HCT116 (cell line): ENCODE results near the gene MAP3K20. TPM values are rescaled to one million over a fixed set of nuclear protein-coding genes. Genes with fewer than 3 reads are reported as not detected.

Experiments used
- ATAC-seq: fragments of 200-7000 bp; cut with Tn5 transposase; 2 replicates; pipeline ENCODE4 v1.9.1; 2020; ENCODE audit warnings: mild to moderate bottlenecking, moderate library complexity
- BruUV-seq: library from RNA; stranded (reverse); fragments of 400-500 nt; replicated peaks from 2 replicates; lab custom pipeline; 2021; lab: Mats Ljungman, UMichigan
- CTCF ChIA-PET: fragments of 300-600 bp; sonication (Branson Sonifier 250); formaldehyde crosslinking; loops from one replicate; lab custom pipeline; 2021; ENCODE audit warnings: antibody characterized with exemption; lab: Charles Lee
- POLR2A ChIA-PET: fragments of 300-600, 350-600 bp; sonication (Branson Sonifier 250); formaldehyde crosslinking; loops from one replicate; lab custom pipeline; 2021; ENCODE audit warnings: antibody characterized with exemption; lab: Charles Lee
- RAD21 ChIA-PET, 2 experiments: fragments of 300-600 bp; sonication (Branson Sonifier 250); formaldehyde crosslinking; loops; one replicate each; lab custom pipeline; 2023; ENCODE audit warnings: low total read pairs in 2 of 2; ENCODE audit not compliant: uncharacterized antibody in 2 of 2, unreplicated experiment in 2 of 2, low non-redundant PET in 1 of 2; lab: Charles Lee
- DNase-seq: peaks from one replicate; pipeline ENCODE4 v3.0.0-alpha.2; 2010; ENCODE audit warnings: low read depth, low spot score
- H2AFZ ChIP-seq: fragments of 200-600 bp; shearing (Covaris generic), sonication (generic); 2 replicates; pipeline ENCODE4 v1.6.1; 2017; ENCODE audit warnings: low read depth, mixed run types, mixed read lengths, antibody characterized with exemption, low read length; ENCODE audit not compliant: poor library complexity, severe bottlenecking
- H3K27ac ChIP-seq: 2 replicates; pipeline ENCODE4 v1.5.1; 2012; ENCODE audit warnings: low read depth, low read length
- H3K27me3 ChIP-seq: fragments of 200-600 bp; sonication (generic); 2 replicates; pipeline ENCODE4 v1.6.1; 2016; ENCODE audit warnings: mixed run types, low read length, mixed read lengths; ENCODE audit not compliant: insufficient read depth
- H3K36me3 ChIP-seq, 2 experiments: fragments of 200-500 bp in 1 of 2; fragments of 200-600 bp in 1 of 2; sonication (Bioruptor generic) in 1 of 2; sonication (generic) in 1 of 2; 2 replicates each; pipeline versions ENCODE4 v1.5.1 to v1.6.1; 2014 to 2016; ENCODE audit warnings: low read length in 2 of 2, inconsistent platforms in 1 of 2, mixed read lengths in 1 of 2, mixed run types in 1 of 2; ENCODE audit not compliant: insufficient read depth in 2 of 2, control insufficient read depth in 1 of 2
- H3K4me1 ChIP-seq, 2 experiments: fragments of 200-600 bp in 1 of 2; sonication (generic) in 1 of 2; 2 replicates each; pipeline versions ENCODE4 v1.5.1 to v1.6.1; 2012 to 2017; ENCODE audit warnings: low read length in 2 of 2, inconsistent platforms in 1 of 2, mild to moderate bottlenecking in 1 of 2, mixed read lengths in 1 of 2, mixed run types in 1 of 2, moderate library complexity in 1 of 2; ENCODE audit not compliant: insufficient read depth in 2 of 2, control insufficient read depth in 1 of 2
- H3K4me2 ChIP-seq: fragments of 200-600 bp; sonication (generic); 2 replicates; pipeline ENCODE4 v1.6.1; 2017; ENCODE audit warnings: mixed run types, low read length, mixed read lengths
- H3K4me3 ChIP-seq, 2 experiments: fragments of 200-600 bp in 1 of 2; sonication (generic) in 1 of 2; replicated peaks in 1 of 2; 2 replicates each; pipeline ENCODE4 v1.5.1; 2011 to 2016; ENCODE audit warnings: low read length in 2 of 2, control low read depth in 1 of 2, low read depth in 1 of 2, mild to moderate bottlenecking in 1 of 2, mixed read lengths in 1 of 2, mixed run types in 1 of 2
- H3K79me2 ChIP-seq: fragments of 200-600 bp; sonication (generic); 2 replicates; pipeline ENCODE4 v1.6.1; 2017; ENCODE audit warnings: mild to moderate bottlenecking, mixed run types, low read length, moderate library complexity, mixed read lengths; ENCODE audit not compliant: insufficient read depth
- H3K9ac ChIP-seq: fragments of 200-600 bp; sonication (generic); 2 replicates; pipeline ENCODE4 v1.6.1; 2016; ENCODE audit warnings: low read length, mixed read lengths
- H3K9me2 ChIP-seq: fragments of 200-600 bp; sonication (generic), shearing (Covaris generic); 2 replicates; pipeline ENCODE4 v1.6.1; 2017; ENCODE audit warnings: mixed run types, mild to moderate bottlenecking, moderate library complexity; ENCODE audit not compliant: insufficient read depth
- H3K9me3 ChIP-seq, 2 experiments: fragments of 200-500 bp in 1 of 2; fragments of 200-600 bp in 1 of 2; sonication (Bioruptor generic) in 1 of 2; sonication (generic) in 1 of 2; 2 replicates each; pipeline ENCODE4 v1.6.1; 2014 to 2017; ENCODE audit warnings: low read length in 2 of 2, mixed read lengths in 2 of 2, inconsistent platforms in 1 of 2, low read depth in 1 of 2, mild to moderate bottlenecking in 1 of 2, mixed run types in 1 of 2, moderate library complexity in 1 of 2; ENCODE audit not compliant: control insufficient read depth in 1 of 2, insufficient read depth in 1 of 2
- H4K20me1 ChIP-seq: fragments of 200-600 bp; sonication (generic), shearing (Covaris generic); 2 replicates; pipeline ENCODE4 v1.6.1; 2017; ENCODE audit warnings: mixed run types, mild to moderate bottlenecking, moderate library complexity; ENCODE audit not compliant: insufficient read depth
- ATF3 ChIP-seq: IDR thresholded peaks from 2 replicates; pipeline ENCODE4 v1.6.1; 2012
- CBX3 ChIP-seq: IDR thresholded peaks from 2 replicates; pipeline ENCODE4 v1.6.1; 2012; ENCODE audit warnings: low read depth
- CEBPB ChIP-seq: IDR thresholded peaks from 2 replicates; pipeline ENCODE4 v1.6.1; 2012; ENCODE audit warnings: low read depth
- EGR1 ChIP-seq: IDR thresholded peaks from 2 replicates; pipeline ENCODE4 v1.6.1; 2012; ENCODE audit warnings: low read depth
- ELF1 ChIP-seq: IDR thresholded peaks from 2 replicates; pipeline ENCODE4 v1.6.1; 2012; ENCODE audit warnings: low read depth, borderline replicate concordance
- EZH2phosphoT487 ChIP-seq: fragments of 200-600 bp; IDR thresholded peaks from 2 replicates; pipeline ENCODE4 v1.6.1; 2018; ENCODE audit warnings: antibody characterized with exemption, borderline replicate concordance
- JUND ChIP-seq: IDR thresholded peaks from 2 replicates; pipeline ENCODE4 v1.6.1; 2012
- POLR2A ChIP-seq: IDR thresholded peaks from 2 replicates; pipeline ENCODE4 v1.7.0; 2011; ENCODE audit warnings: borderline replicate concordance; ENCODE audit not compliant: insufficient read depth, insufficient read length; ENCODE audit errors: extremely low read depth
- RAD21 ChIP-seq: IDR thresholded peaks from 2 replicates; pipeline ENCODE4 v1.6.1; 2012; ENCODE audit warnings: low read depth, mild to moderate bottlenecking
- SIN3A ChIP-seq: IDR thresholded peaks from 2 replicates; pipeline ENCODE4 v1.6.1; 2012; ENCODE audit warnings: low read depth
- SP1 ChIP-seq: IDR thresholded peaks from 2 replicates; pipeline ENCODE4 v1.6.1; 2012; ENCODE audit warnings: low read depth
- SRF ChIP-seq: IDR thresholded peaks from 2 replicates; pipeline ENCODE4 v1.6.1; 2012; ENCODE audit warnings: low read depth
- YY1 ChIP-seq: IDR thresholded peaks from 2 replicates; pipeline ENCODE4 v1.6.1; 2011; ENCODE audit warnings: low read length, low read depth, moderate library complexity, mild to moderate bottlenecking; ENCODE audit not compliant: insufficient replicate concordance; ENCODE audit errors: extremely low read depth
- ZBTB33 ChIP-seq: IDR thresholded peaks from 2 replicates; pipeline ENCODE4 v1.6.1; 2011; ENCODE audit warnings: mild to moderate bottlenecking, low read length, moderate library complexity; ENCODE audit not compliant: insufficient replicate concordance; ENCODE audit errors: extremely low read depth
- intact Hi-C: fragments of 100-400 bp; cut with micrococcal nuclease; formaldehyde crosslinking; loops from 2 replicates; pipeline ENCODE4 v1.10.0; 2022
- total RNA-seq: library from RNA; stranded (reverse); gene quantifications from one replicate; pipeline ENCODE4 v1.2.1, GENCODE V29; 2021; ENCODE audit not compliant: unreplicated experiment
- TF ChIP-seq, protein P1 (sequence below), 3 experiments: fragments of 200-600 bp in 1 of 3; sonication (generic) in 1 of 3; IDR thresholded peaks in 2 of 3; conservative IDR thresholded peaks in 1 of 3; 2 replicates each; pipeline ENCODE4 v1.5.1; 2012 to 2017; ENCODE audit warnings: low read depth in 2 of 3, low read length in 2 of 3, antibody characterized with exemption in 1 of 3, borderline replicate concordance in 1 of 3, control low read depth in 1 of 3, mild to moderate bottlenecking in 1 of 3, mixed read lengths in 1 of 3, mixed run types in 1 of 3, moderate library complexity in 1 of 3; ENCODE audit not compliant: insufficient read depth in 1 of 3

The MAP3K20 gene
- total RNA-seq, 1 experiment from 2014 or later: 40.0 TPM

GRCh38 chr2:173210270-173211196 lies 134.9 kb downstream of the MAP3K20 start:
- peaks cover 0 to 5% of the 10 kb centered on the region in 2 experiments; a peak in 2 of 4 replicates for H3K4me1 ChIP-seq
- intact Hi-C loops: loop anchor here (1.0 to 2.0 kb wide), 2 partner anchors 183 to 404 kb away; no protein-coding TSS in a partner anchor
- peak overlapping the region; percentile 24; the same call in 1 of the 2 replicates for H3K4me2 ChIP-seq
- ChIA-PET RAD21 (interaction anchor here (0.8 to 1.6 kb wide), 3 partner anchors 120 to 183 kb away, joined by 3 to 10 read pairs (median 9); no protein-coding TSS in a partner anchor), CTCF (interaction anchor here (0.6 to 7.4 kb wide), 7 partner anchors 9 to 404 kb away, joined by 3 to 108 read pairs (median 4); no protein-coding TSS in a partner anchor), POLR2A (no interaction called here)
- no peak overlapping the region for H3K4me3 ChIP-seq
- DNase-seq (peak; percentile 65), ATAC-seq (peak; percentile 95)
- no peaks in the 10 kb centered on the region for H3K36me3 ChIP-seq
- TF ChIP-seq SIN3A (no peak; the same call in 1 of the 2 replicates), SP1 (no peak), EGR1 (no peak), ELF1 (no peak), CBX3 (no peak), JUND (no peak), ZBTB33 (no peak), EZH2phosphoT487 (no peak), YY1 (peak; percentile 46), RAD21 (peak; percentile 97), SRF (0 out of 2 replicates have a peak, but pooled peaks have one; percentile 22), ATF3 (no peak), CEBPB (peak; percentile 30; the same call in 1 of the 2 replicates), POLR2A (no peak)
- TF ChIP-seq, protein P1, sequence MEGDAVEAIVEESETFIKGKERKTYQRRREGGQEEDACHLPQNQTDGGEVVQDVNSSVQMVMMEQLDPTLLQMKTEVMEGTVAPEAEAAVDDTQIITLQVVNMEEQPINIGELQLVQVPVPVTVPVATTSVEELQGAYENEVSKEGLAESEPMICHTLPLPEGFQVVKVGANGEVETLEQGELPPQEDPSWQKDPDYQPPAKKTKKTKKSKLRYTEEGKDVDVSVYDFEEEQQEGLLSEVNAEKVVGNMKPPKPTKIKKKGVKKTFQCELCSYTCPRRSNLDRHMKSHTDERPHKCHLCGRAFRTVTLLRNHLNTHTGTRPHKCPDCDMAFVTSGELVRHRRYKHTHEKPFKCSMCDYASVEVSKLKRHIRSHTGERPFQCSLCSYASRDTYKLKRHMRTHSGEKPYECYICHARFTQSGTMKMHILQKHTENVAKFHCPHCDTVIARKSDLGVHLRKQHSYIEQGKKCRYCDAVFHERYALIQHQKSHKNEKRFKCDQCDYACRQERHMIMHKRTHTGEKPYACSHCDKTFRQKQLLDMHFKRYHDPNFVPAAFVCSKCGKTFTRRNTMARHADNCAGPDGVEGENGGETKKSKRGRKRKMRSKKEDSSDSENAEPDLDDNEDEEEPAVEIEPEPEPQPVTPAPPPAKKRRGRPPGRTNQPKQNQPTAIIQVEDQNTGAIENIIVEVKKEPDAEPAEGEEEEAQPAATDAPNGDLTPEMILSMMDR (IDR thresholded peaks at IDR 0.05 in 2 of 3, conservative IDR thresholded peaks at IDR 0.05 in 1 of 3; ENCODE audit: borderline replicate concordance in 1 of 3, insufficient read depth in 1 of 3, low read depth in 2 of 3, low read length in 2 of 3): peak; percentile 76 to 91 (median 86)
- no peak overlapping the region for H3K9ac ChIP-seq
- no peak overlapping the region for H3K27ac ChIP-seq
- no peak overlapping the region for H2AFZ ChIP-seq
- no peaks in the 10 kb centered on the region for H3K27me3 ChIP-seq
- no peaks in the 10 kb centered on the region for H4K20me1 ChIP-seq
- no peaks in the 10 kb centered on the region for H3K9me3 ChIP-seq
- no peaks in the 10 kb centered on the region for H3K79me2 ChIP-seq
- no TSS peak for BruUV-seq
- no peaks in the 10 kb centered on the region for H3K9me2 ChIP-seq
